ENCODE data around the gene KRTAP16-1.

- TF ChIP-seq CTCF (IDR thresholded peaks at IDR 0.05) (no peak), EZH2 (IDR thresholded peaks at IDR 0.05; ENCODE audit: borderline replicate concordance, insufficient read depth, low read depth, low read length, poor library complexity, severe bottlenecking) (no peak)
These were observed 45.9 kb downstream of the KRTAP16-1 start for GRCh38 chr17:41263212-41263611.

Data from B cell (primary cell).